Body of pancreas (tissue), 4 donors: ENCODE data around the gene TMPRSS11B. TPM values are rescaled to one million over a fixed set of nuclear protein-coding genes. Genes with fewer than 3 reads are reported as not detected.

ENCODE experiments used
- ATAC-seq: fragments of 150-250 bp; one replicate; pipeline ENCODE4 v1.9.1; 2016
- DNase-seq, 4 donors: peaks; one replicate each; pipeline ENCODE4 v3.0.0-alpha.2; 2019
- H3K27ac ChIP-seq, 4 donors: fragments of 200-600 bp; sonication (generic); 1 replicate in 3 of 4; 2 replicates in 1 of 4; pipeline versions ENCODE4 v1.5.1 to v1.6.1; 2016 to 2019; ENCODE audit warnings: mild to moderate bottlenecking in 1 of 4, mixed read lengths in 1 of 4, moderate library complexity in 1 of 4
- H3K27me3 ChIP-seq, 2 donors: fragments of 200-600 bp; sonication (generic); one replicate each; pipeline ENCODE4 v1.6.0; 2016; ENCODE audit warnings: mild to moderate bottlenecking in 1 of 2
- H3K36me3 ChIP-seq, 2 donors: fragments of 200-600 bp; sonication (generic); replicated peaks in 1 of 2; 2 replicates each; pipeline ENCODE4 v1.5.1; 2016; ENCODE audit warnings: low read depth in 2 of 2; ENCODE audit not compliant: insufficient read depth in 1 of 2
- H3K4me1 ChIP-seq: fragments of 200-600 bp; sonication (generic); one replicate; pipeline ENCODE4 v1.6.0; 2016
- H3K4me3 ChIP-seq, 2 donors: fragments of 200-600 bp; sonication (generic); 1 replicate in 1 of 2; 2 replicates in 1 of 2; pipeline ENCODE4 v1.5.1; 2016 to 2019
- H3K9me3 ChIP-seq, 3 donors: fragments of 200-600 bp; sonication (generic); 1 replicate in 2 of 3; 2 replicates in 1 of 3; pipeline ENCODE4 v1.5.1; 2016
- POLR2A ChIP-seq, 3 donors: fragments of 450-650 bp; IDR thresholded peaks; one replicate each; pipeline ENCODE4 v1.6.1; 2016; ENCODE audit warnings: antibody characterized with exemption in 3 of 3, mild to moderate bottlenecking in 2 of 3
- WGBS, 2 donors: methylation state at CpG; one replicate each; pipeline ENCODE4 v1.1.5; 2017; 5-methylcytosine and 5-hydroxymethylcytosine counted together
- intact Hi-C: fragments of 100-400 bp; cut with DNase I; formaldehyde crosslinking; loops from one replicate; pipeline ENCODE4 v1.15.1; 2023
- total RNA-seq, 2 donors: library from RNA; depleted of rRNA; stranded (reverse); fragments of >200 nt; gene quantifications; one replicate each; pipeline ENCODE4 v1.1.0, GENCODE V29; 2016
- TF ChIP-seq, protein P1 (sequence below), 7 experiments: fragments of 450-650 bp in 4 of 7; fragments of 200-600 bp in 3 of 7; sonication (generic) in 3 of 7; IDR thresholded peaks; one replicate each; pipeline ENCODE4 v1.5.1; 2016 to 2019; ENCODE audit warnings: antibody characterized with exemption in 7 of 7

The TMPRSS11B gene
- total RNA-seq, 2 donors from 2014 or later = not detected

- H3K27me3 ChIP-seq = no peaks in the 10 kb centered on the region
- TF ChIP-seq, protein P1, sequence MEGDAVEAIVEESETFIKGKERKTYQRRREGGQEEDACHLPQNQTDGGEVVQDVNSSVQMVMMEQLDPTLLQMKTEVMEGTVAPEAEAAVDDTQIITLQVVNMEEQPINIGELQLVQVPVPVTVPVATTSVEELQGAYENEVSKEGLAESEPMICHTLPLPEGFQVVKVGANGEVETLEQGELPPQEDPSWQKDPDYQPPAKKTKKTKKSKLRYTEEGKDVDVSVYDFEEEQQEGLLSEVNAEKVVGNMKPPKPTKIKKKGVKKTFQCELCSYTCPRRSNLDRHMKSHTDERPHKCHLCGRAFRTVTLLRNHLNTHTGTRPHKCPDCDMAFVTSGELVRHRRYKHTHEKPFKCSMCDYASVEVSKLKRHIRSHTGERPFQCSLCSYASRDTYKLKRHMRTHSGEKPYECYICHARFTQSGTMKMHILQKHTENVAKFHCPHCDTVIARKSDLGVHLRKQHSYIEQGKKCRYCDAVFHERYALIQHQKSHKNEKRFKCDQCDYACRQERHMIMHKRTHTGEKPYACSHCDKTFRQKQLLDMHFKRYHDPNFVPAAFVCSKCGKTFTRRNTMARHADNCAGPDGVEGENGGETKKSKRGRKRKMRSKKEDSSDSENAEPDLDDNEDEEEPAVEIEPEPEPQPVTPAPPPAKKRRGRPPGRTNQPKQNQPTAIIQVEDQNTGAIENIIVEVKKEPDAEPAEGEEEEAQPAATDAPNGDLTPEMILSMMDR (IDR thresholded peaks at IDR 0.05) = no peak
- no peak for TF ChIP-seq POLR2A (IDR thresholded peaks at IDR 0.05)
- H3K9me3 ChIP-seq = no peaks in the 10 kb centered on the region
- no peak overlapping the region for H3K27ac ChIP-seq
- DNase-seq (no peak), ATAC-seq (no peak)
- intact Hi-C loops = no loop called here
- H3K4me1 ChIP-seq = no peaks in the 10 kb centered on the region
- no peaks in the 10 kb centered on the region for H3K36me3 ChIP-seq
- no peak overlapping the region for H3K4me3 ChIP-seq
Observed at GRCh38 chr4:68183417-68183816, 62.1 kb downstream of the TMPRSS11B start.

DNA sequence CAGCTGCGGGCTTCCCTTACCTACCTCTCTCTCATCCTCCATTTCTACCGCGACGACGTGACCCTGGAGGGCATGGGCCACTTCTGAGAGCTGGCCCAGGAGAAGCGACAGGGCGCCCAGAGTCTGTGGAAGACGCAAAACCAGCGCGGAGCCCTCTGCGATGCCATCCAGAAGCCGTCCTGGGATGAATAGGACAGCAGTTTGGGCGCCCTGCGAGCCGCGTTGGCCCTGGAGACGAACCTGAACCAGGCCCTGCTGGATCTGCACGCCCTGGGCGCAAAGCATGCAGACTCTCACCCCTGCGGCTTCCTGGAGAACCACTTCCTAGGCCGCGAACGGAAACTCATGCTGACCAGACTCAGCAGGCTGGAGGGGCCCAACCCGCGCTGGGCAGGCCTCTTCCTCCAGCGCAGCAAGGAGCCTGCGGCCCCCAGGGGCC, 63.1 kb downstream of the TMPRSS11B start:
- no peaks in the 10 kb centered on the region for H3K36me3 ChIP-seq
- no peak overlapping the region for H3K27ac ChIP-seq
- ATAC-seq (no peak), DNase-seq (no peak)
- H3K9me3 ChIP-seq = no peaks in the 10 kb centered on the region
- intact Hi-C loops = no loop called here
- no peak for TF ChIP-seq POLR2A (IDR thresholded peaks at IDR 0.05)
- TF ChIP-seq, protein P1 (IDR thresholded peaks at IDR 0.05) = no peak
- no peaks in the 10 kb centered on the region for H3K4me1 ChIP-seq
- 90 to 91% methylated on average over 18 to 26 of the region's 27 CpGs for WGBS, 2 donors
- H3K27me3 ChIP-seq = no peaks in the 10 kb centered on the region
- H3K4me3 ChIP-seq = no peak overlapping the region

GRCh38 chr4:68180849-68181526, 64.5 kb downstream of the TMPRSS11B start:
- no peak for ATAC-seq
- no peak for DNase-seq
- Histone ChIP-seq H3K27ac (no peak overlapping the region), H3K36me3 (no peaks in the 10 kb centered on the region), H3K27me3 (no peaks in the 10 kb centered on the region), H3K4me3 (no peak overlapping the region), H3K9me3 (no peaks in the 10 kb centered on the region), H3K4me1 (no peaks in the 10 kb centered on the region)
- intact Hi-C loops = no loop called here
- TF ChIP-seq POLR2A (IDR thresholded peaks at IDR 0.05) = no peak
- TF ChIP-seq, protein P1 (IDR thresholded peaks at IDR 0.05) = no peak
- WGBS, 2 donors = 68 to 76% methylated on average over 1 of the region's 1 CpG

DNA sequence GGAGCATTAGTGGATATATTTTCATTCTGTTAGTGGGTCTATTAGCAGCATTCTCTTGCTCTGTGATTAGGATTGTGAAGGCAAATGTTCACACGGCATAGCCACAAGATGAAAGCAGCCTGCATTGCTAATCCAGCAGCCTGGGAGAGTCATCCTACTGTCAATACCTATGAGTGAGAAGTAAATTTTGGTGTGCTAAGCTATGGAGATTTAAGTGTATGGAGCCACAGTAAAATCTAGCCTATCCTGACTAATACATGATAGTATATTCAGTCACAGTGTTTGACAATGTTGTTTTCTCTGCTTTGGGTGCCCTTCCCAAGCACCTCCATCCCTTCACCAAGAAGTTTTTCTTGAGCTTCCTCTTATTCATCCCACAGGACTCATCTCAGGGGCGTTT, 68.6 kb downstream of the TMPRSS11B start:
- H3K27me3 ChIP-seq = no peaks in the 10 kb centered on the region
- H3K4me1 ChIP-seq = no peaks in the 10 kb centered on the region
- intact Hi-C loops = no loop called here
- ATAC-seq = no peak
- WGBS, 2 donors = 12 to 23% methylated on average over 2 of the region's 2 CpGs
- H3K9me3 ChIP-seq = no peaks in the 10 kb centered on the region
- no peak for TF ChIP-seq POLR2A (IDR thresholded peaks at IDR 0.05)
- TF ChIP-seq, protein P1 (IDR thresholded peaks at IDR 0.05) = no peak
- no peak overlapping the region for H3K4me3 ChIP-seq
- no peak overlapping the region for H3K27ac ChIP-seq
- DNase-seq = no peak
- H3K36me3 ChIP-seq = no peaks in the 10 kb centered on the region

Other genes with a start within 250 kb of the TMPRSS11B start
- not detected for gene TMPRSS11F, start 115.8 kb downstream of the TMPRSS11B start, total RNA-seq
- gene YTHDC1, start 104.4 kb upstream of the TMPRSS11B start, total RNA-seq = 10 to 100 TPM; 56.0 to 63.3 TPM
- gene TMPRSS11E, start 201.8 kb upstream of the TMPRSS11B start, total RNA-seq = under 1 TPM; 0.78 to 0.99 TPM